ACHN (cell line): ENCODE results near the gene NR2E3.
"Not testable (repeated sequence)": the region's sequence is repeated elsewhere in the genome, so short reads cannot be mapped to it uniquely, and the experiment has no call there.

Source experiments
- DNase-seq: peaks from one replicate; pipeline ENCODE4 v3.0.0-alpha.2; 2015
- in situ Hi-C: cut with HindIII; loops from 2 replicates; pipeline ENCODE4 v1.10.0; 2017; ENCODE audit warnings: low sequenced_read_pairs, low pct_ligation_motif_present, low pct_unique_long_range_greater_than_20kb

Gene NR2E3

DNA sequence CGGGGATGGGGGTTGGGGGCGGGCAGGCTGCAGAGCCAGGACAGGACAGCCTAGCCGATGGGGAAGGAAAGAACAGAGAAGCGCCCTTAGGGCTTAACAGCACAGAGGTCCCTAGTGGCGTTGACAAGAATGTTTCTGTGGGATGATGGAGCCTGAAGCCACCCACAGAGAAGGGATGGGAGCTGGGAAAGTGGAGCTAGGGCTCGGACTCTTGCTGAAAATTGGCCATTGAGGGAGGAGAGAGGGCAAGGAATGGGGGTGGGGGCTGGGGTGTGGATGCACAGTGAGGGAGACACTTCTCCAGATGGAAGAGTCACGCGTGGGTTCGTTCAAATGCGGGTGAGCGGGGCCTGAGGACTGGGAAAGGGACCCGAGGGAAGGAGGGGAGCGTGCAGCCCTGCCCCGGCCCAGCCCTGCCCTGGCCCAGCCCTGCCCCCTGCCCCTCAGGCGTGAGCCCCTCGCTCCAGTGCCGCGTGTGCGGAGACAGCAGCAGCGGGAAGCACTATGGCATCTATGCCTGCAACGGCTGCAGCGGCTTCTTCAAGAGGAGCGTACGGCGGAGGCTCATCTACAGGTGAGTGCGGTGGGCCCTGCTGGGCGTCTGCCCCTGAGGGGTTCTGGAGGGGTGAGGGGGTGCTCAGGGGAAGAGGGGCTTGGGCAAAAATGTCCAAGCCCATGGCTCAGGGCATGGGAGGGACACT, 832 bp downstream of the NR2E3 start:
- in situ Hi-C loops = no loop called here
- DNase-seq = no peak

DNA sequence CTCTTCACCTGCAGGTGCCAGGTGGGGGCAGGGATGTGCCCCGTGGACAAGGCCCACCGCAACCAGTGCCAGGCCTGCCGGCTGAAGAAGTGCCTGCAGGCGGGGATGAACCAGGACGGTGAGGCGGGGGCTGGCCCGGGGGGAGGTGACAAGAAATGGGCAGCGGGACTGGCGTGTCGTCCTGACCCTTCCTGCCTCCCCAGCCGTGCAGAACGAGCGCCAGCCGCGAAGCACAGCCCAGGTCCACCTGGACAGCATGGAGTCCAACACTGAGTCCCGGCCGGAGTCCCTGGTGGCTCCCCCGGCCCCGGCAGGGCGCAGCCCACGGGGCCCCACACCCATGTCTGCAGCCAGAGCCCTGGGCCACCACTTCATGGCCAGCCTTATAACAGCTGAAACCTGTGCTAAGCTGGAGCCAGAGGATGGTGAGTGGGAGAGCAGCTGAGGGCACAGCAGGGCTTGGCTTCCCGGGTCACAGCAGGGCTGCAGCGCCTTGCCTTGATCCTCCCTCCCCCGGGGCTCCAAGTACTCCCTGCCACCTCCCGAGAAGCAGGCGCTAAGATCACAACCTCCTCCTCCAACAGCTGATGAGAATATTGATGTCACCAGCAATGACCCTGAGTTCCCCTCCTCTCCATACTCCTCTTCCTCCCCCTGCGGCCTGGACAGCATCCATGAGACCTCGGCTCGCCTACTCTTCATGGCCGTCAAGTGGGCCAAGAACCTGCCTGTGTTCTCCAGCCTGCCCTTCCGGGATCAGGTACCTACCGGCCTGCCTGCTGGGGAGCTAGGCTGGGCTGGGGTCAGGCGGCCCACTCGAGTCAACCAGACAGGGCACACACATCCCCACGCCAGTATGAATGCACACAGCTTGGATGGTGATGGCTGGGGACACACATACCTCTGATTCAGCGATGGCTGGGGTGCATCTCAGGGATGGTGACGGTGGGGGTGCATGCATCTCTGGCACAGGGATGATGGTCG, 1.7 kb downstream of the NR2E3 start:
- in situ Hi-C loops = no loop called here
- DNase-seq = no peak

DNA sequence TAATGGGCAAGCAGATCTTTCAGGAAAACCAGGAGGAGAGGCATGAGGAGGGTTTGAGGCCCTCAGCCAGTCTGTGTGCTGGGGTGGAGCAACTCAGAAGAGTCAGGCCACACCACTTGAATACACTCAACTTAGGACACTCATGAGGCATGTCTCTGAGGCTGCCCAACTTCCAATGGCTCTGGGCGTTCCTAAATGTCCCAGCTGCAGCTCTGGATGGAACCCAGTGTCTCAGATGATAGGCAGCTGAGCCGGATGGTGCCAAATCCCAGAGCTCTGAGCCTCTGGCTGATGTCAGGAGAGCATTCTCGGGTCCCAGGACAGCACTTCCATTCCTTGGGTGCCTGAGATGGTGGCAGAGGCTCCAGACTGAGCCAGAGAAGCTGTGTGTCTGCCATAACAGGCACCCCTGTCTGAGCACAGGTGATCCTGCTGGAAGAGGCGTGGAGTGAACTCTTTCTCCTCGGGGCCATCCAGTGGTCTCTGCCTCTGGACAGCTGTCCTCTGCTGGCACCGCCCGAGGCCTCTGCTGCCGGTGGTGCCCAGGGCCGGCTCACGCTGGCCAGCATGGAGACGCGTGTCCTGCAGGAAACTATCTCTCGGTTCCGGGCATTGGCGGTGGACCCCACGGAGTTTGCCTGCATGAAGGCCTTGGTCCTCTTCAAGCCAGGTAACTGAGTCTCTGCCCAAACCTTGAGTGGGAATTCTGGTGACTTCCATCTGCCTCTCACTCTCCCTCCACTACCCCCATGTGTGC, 2.8 kb downstream of the NR2E3 start:
- in situ Hi-C loops = no loop called here
- DNase-seq = no peak

DNA sequence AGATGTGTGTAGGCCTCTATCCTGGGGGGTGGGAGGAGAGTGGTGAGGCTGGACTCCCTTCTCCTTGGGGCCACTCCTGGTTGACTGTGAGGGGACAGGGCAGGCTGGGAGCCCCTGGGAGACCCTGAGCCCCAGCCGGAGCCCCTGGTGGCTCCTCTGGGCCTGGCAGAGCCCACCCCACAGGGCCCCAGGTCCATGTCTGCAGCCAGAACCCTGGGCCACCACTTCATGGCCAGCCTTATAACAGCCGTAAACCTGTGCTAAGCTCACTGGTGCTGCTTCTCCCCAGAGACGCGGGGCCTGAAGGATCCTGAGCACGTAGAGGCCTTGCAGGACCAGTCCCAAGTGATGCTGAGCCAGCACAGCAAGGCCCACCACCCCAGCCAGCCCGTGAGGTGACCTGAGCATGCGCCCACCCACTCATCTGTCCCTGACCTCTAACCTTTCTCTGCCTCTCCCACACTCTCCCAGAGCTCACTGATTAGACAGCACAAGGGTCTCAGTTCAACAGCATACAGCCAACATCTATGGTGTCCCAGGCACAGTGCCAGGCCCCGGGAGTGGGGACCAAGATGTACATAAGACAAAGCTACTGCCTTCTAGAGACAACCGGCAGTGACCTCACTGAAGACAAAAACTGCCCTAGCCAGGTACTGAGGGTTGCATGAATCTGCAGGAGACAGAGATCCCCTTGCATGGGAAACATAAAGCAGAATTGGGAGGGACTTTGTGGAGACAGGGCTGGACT, 3.5 kb downstream of the NR2E3 start:
- in situ Hi-C loops = no loop called here
- DNase-seq = no peak

DNA sequence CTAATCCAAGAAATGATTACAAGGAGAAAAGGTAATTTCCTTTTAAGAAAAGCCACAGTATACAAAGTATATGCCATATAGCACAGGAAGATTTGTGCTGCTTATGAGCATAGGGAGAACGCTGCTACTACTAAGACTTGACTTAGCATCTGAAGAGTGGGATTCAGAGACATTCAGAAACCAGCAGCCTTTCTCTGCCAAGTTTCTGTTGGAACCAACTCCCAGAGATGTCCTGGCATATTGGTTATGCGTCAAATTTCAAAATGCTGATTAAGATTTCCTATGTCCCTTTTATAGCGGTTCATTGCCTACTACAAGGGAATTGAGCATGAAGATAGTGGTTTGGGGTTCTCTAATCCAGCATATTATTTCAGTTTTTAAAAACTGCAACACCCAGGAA, 4.9 kb downstream of the NR2E3 start:
- in situ Hi-C loops = no loop called here
- no peak for DNase-seq

DNA sequence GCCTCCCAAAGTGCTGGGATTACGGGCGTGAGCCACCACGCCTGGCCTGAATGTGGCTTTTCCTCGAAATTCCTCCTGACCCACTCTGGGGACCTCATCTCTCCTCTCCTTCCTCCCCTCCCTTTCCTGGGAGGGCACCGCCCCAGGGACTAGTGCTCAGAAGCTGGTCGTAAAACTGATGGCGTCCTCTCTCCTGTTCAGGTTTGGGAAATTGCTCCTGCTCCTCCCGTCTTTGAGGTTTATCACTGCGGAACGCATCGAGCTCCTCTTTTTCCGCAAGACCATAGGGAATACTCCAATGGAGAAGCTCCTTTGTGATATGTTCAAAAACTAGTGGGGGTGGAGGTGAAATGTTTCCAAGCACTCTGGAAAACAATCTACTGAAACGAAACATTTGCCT, 7.0 kb downstream of the NR2E3 start:
- in situ Hi-C loops = no loop called here
- DNase-seq = no peak

DNA sequence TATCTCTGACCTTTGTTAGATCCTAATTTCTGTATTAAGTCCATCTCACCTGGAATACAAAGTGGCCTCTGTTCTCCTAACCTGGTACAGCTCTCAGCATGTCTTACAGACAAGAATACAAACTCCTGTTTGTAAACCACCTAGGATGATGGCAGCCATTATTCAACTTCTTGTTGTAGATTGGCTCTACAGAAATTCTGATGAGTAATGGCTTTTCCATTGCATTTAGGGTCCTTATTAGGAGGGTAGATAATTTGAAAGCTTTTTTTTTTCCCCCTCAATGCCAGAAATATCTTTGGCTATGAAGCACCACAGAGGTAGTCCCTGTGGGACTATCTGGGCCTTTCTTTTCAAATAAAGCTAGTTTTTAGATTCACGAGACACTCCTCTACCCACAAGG, 9.8 kb downstream of the NR2E3 start:
- in situ Hi-C loops = no loop called here
- DNase-seq = no peak

DNA sequence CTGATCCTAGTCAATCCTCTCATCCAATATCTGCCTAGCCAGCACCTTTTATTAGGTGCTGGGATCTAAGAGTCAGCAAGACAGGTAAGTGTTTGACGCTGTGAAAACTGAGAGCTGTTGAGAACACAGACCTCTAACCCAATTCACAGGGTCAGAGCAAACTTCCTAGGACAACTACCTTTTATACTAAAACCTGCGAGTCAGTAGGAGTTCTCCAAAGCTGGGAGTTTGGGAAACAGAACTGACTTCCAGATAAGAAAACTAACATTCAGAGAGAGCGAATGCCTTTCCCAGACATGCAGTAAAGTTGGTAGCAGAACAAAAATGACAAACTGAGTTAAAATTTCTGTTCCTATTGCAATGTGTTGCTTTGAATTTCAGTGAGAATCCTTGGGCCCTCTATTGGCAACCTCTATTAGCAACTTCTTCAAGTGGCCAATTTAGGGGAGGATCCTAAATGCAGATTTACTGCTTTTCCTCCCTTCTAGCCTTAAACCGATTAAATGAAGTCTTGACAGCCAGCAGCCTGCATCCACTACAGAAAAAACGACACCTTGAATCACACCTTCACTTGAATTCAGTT, 11.3 kb downstream of the NR2E3 start:
- DNase-seq = no peak
- in situ Hi-C loops = no loop called here

DNA sequence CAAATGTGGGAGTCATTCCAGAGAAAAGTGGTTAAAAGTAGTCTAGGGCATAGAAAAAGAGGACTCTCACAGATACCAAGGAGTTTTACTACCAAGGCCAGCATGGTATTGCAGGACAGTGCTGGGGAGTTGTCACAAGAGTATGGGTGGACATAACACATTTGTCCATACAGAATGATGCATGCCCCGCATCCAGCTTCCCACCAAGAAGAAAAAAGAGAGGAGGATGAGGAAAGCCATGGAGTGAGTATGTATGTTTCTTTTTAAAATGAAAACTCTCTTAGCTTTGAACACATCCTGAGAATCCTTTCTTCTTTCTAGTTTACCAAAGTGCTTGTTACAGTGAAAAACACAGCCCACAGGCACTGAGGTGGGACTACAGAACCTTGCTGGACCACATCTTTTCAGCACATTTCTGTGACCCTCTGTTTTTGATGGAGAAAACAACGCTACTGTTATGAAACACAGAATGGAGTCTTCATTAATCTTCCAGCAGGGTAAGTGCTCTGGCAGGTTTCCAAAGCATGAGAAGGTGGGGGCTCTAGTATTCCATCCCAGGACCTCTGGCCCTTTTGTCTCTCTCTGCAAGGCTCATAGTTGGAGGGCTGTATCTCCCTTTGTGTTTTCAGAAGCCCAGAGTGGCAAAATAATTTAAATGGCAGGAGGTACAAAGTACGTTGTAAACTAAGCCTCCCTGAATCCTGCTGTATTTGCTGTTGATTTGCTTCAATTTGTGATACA, 12.7 kb downstream of the NR2E3 start:
- in situ Hi-C loops = no loop called here
- DNase-seq = no peak

DNA sequence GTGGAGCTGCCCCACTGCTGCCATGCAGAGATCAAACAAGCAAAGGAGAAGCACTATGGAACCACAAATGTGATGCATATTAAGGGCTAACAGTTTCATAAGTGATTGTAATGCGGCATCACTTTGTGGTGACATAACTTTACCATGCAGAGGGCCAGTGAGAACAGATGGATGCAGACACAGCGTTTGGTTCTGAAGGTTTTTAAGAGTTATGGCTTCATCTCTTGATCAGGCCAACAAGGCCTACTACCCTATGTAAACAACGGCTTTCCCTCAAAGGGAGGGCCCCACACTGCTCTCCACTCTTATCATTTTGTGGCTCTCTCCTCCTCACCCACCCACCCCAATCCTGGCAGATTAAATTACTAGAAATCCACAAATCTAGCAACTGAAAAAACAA, 13.4 kb downstream of the NR2E3 start:
- in situ Hi-C loops = no loop called here

DNA sequence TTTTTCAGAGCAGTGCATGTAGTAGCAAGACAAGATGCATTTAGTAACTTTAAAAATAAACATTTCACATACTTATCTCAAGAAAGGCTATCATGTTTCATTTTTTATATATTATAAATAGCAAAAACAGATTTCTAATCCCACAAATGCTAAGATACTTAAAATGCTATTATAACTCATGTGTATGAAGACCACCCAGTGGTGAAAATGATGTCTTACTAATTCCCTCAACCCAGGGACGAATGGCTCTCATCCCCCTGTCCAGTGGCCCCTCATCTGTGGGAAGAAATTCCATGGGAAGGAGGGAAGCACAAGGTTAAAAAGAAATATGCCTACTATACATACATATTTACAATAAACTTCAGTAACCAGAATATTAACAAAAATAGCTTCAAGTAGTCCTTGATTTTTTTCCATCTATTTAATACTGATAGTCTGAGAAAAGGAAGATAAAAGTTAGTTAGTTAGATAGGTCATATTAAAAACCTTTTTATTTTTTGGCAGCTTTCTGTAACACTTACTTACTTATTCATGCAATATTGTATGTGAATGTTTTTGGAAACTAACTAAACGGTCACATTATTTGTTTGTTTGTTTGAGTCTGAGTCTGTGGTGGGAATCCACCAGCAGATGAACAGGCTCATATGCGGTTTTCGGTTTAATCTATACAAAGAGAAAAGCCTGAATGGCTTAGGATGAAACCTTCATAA, 14.8 kb downstream of the NR2E3 start:
- no peak for DNase-seq
- in situ Hi-C loops = no loop called here

More for the DNA sequence above, 13.4 kb downstream of the NR2E3 start:
- DNase-seq = no peak

DNA sequence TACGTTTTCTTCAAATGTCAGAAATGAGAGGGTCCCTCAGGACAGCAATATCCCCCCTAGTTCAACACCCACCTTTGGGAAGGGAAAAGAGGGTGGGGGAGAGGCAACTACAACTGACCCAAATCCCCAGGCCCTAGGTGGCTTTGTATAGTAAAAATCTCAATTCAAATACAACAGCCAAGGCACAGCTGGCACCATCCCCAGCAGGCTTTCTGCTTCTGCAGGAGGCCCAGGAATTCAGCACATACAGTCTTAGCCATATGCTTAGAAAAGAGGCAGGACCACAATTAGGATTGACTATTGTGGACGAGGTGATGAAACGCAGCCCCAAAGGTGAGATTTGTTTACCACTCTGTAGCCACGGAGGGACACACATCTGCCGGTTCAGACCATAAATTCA, 15.8 kb downstream of the NR2E3 start:
- in situ Hi-C loops = no loop called here
- no peak for DNase-seq

DNA sequence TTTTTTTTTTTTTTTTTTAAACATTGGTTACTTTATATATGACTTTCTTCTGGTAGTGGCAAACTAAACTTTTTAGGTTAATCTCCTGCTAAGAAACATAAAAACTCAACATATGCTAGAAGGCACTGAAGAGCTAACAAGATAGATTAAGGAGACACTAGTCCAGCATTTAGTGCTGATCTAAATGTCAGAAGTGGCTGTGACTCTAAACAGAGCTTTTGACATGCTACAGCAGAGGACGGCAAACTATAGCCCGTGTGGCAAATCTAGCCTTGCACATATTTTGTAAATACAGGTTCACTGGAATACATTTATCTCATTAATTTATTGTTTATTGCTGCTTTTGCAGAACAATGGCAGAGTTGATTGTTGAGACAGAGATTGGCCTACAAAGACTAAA, 20.6 kb downstream of the NR2E3 start:
- in situ Hi-C loops = no loop called here
- no peak for DNase-seq

DNA sequence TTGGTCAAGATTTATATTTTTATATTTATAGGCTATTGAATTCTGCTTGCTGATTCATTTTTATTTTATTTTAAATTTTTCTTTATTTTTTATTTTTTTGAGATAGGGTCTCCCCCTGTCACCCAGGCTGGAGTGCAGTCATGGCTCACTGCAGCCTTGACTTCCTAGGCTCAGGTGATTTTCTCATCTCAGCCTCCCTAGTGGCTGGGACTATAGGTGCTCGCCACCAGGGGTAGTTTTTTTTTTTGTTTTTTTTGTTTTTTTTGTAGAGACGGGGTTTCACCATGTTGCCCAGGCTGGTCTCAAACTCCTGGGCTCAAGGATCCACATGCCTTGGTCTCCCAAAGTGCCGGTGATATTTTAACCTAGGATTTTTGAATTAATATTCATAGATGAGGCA, 31.2 kb downstream of the NR2E3 start:
- in situ Hi-C loops = no loop called here
- no peak for DNase-seq

DNA sequence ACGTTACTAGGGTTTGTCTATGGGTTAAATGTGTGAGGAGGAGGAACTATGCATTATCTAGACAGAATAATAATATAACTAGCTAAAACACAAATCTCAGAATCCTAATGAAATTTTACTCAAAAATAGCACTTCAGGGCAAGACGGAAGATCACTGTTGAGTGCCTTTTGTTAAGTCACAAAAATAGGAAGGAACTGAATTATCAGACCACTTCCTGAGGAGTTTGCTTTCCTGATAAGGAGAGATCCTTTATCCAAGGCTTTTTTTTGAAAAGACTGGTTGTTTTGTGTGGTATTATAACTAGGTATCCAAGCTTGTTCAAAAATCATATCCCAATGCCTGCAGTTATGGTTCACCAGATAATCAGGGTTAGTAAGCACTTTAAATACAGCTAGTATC, 34.6 kb downstream of the NR2E3 start:
- in situ Hi-C loops = no loop called here
- DNase-seq = no peak

DNA sequence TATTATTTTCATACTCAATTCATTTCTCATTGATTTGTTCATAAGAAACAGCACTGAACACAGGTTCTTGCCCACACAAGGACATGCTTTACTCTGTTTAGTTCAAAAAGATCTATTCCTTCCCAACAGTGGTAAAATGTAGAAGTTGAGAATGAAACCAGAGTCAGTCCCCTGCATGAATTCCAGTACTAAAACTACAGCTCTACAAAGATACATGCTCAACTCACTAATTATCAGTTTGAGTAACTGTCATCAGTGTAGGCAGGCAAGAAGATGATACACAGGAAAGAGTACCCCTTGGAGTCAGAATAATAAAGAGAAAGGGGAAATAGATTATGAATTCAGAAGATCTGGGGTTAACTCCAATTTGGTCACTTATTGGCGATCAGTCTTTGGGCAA, 43.2 kb downstream of the NR2E3 start:
- no peak for DNase-seq
- in situ Hi-C loops = no loop called here

DNA sequence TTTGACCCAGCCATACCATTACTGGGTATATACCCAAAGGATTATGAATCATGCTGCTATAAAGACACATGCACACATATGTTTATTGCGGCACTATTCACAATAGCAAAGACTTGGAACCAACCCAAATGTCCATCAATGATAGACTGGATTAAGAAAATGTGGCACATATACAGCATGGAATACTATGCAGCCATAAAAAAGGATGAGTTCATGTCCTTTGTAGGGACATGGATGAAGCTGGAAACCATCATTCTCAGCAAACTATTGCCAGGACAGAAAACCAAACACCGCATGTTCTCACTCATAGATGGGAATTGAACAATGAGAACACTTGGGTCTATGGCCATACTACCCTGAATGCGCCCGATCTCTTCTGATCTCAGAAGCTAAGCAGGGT, 47.9 kb downstream of the NR2E3 start:
- DNase-seq, in situ Hi-C loops: not testable (repeated sequence)
